ENCODE measurements around the gene PKP1. TPM values are rescaled to one million over a fixed set of nuclear protein-coding genes. Genes with fewer than 3 reads are reported as not detected.

PKP1 gene
- total and polyA plus RNA-seq, 2 experiments from 2014 or later, result 0.19 to 0.83 TPM

GRCh38 chr1:201374364-201374763 lies 91.1 kb downstream of the PKP1 start (continued):
- TF ChIP-seq ZNF462 (CRISPR knock-in tag; IDR thresholded peaks at IDR 0.05) (no peak), CTCF (conservative IDR thresholded peaks at IDR 0.05; ENCODE audit: low read depth in 2 of 2) (no peak), ZNF331 (CRISPR knock-in tag; IDR thresholded peaks at IDR 0.05; ENCODE audit: low read depth) (no peak), EZH2phosphoT487 (IDR thresholded peaks at IDR 0.05; ENCODE audit: unreplicated experiment) (no peak), CREB1 (CRISPR knock-in tag; IDR thresholded peaks at IDR 0.05; ENCODE audit: low read depth) (no peak)
- TF ChIP-seq, protein P1, sequence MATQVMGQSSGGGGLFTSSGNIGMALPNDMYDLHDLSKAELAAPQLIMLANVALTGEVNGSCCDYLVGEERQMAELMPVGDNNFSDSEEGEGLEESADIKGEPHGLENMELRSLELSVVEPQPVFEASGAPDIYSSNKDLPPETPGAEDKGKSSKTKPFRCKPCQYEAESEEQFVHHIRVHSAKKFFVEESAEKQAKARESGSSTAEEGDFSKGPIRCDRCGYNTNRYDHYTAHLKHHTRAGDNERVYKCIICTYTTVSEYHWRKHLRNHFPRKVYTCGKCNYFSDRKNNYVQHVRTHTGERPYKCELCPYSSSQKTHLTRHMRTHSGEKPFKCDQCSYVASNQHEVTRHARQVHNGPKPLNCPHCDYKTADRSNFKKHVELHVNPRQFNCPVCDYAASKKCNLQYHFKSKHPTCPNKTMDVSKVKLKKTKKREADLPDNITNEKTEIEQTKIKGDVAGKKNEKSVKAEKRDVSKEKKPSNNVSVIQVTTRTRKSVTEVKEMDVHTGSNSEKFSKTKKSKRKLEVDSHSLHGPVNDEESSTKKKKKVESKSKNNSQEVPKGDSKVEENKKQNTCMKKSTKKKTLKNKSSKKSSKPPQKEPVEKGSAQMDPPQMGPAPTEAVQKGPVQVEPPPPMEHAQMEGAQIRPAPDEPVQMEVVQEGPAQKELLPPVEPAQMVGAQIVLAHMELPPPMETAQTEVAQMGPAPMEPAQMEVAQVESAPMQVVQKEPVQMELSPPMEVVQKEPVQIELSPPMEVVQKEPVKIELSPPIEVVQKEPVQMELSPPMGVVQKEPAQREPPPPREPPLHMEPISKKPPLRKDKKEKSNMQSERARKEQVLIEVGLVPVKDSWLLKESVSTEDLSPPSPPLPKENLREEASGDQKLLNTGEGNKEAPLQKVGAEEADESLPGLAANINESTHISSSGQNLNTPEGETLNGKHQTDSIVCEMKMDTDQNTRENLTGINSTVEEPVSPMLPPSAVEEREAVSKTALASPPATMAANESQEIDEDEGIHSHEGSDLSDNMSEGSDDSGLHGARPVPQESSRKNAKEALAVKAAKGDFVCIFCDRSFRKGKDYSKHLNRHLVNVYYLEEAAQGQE (IDR thresholded peaks at IDR 0.05; ENCODE audit: unreplicated experiment), result no peak
